ENCODE data around the gene AGFG1.

AGFG1 gene

DNA sequence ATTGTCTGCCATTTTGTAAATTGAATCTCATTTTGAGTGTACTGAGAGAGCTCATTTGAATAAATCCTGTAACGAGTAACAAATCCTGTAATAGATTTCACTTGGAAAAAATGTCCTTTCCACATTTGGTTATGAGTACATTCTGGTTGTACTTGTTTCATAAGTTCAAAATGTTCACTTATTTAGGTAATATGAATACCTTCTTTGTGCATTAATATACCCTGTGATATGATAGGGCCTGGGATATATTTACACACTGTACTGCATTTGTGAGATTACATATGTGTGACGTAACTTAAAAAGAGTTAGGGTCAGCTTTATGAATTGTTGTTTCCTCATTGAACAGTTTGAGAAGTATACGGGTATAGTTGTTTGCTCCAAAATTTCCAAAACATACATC is 16.1 kb downstream of the AGFG1 start:
- TF ChIP-seq, protein P1, sequence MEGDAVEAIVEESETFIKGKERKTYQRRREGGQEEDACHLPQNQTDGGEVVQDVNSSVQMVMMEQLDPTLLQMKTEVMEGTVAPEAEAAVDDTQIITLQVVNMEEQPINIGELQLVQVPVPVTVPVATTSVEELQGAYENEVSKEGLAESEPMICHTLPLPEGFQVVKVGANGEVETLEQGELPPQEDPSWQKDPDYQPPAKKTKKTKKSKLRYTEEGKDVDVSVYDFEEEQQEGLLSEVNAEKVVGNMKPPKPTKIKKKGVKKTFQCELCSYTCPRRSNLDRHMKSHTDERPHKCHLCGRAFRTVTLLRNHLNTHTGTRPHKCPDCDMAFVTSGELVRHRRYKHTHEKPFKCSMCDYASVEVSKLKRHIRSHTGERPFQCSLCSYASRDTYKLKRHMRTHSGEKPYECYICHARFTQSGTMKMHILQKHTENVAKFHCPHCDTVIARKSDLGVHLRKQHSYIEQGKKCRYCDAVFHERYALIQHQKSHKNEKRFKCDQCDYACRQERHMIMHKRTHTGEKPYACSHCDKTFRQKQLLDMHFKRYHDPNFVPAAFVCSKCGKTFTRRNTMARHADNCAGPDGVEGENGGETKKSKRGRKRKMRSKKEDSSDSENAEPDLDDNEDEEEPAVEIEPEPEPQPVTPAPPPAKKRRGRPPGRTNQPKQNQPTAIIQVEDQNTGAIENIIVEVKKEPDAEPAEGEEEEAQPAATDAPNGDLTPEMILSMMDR (IDR thresholded peaks at IDR 0.05; ENCODE audit: insufficient read depth, low read depth, low read length, missing control alignments) = no peak
- no peak overlapping the region for H3K4me3 ChIP-seq (ENCODE audit: low read length)
- no peak for DNase-seq (ENCODE audit: low read depth)

DNA sequence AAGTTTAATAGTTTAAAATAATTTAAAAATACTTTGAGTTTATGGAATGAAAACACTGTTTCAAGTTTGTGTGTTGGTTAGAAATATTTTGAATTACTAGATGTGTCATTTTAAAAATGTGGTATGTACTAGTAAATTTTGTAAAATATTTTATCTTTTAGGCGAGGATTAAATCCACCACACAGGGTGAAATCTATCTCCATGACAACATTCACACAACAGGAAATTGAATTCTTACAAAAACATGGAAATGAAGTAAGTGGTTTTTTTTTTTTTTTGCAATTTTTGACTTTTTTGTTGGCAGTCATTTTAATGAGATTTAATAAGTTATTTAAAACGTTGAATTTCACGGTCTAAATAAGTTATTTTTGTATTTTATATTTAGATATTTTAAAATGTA is 19.4 kb downstream of the AGFG1 start:
- DNase-seq (ENCODE audit: low read depth) = no peak
- no peak overlapping the region for H3K4me3 ChIP-seq (ENCODE audit: low read length)
- TF ChIP-seq, protein P1 (IDR thresholded peaks at IDR 0.05; ENCODE audit: insufficient read depth, low read depth, low read length, missing control alignments) = no peak

DNA sequence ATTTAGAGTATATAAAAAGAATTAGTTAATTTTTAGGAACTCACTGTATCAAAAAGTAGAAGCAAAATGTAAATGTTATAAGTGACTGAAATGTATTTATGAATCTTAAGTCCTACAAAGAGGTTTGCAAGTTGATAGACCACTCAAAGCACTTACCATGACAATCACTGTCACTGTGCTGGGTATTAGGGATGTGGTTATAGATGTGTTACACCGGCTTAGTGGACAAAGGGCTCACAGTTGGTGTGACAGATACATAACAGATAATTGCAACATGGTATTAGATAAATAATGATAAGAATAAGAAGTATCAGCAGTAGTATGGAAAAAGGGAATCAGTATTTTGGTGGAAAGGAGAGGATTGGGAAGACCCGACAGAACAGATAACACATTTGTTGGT is 21.6 kb downstream of the AGFG1 start:
- H3K4me3 ChIP-seq (ENCODE audit: low read length) = no peak overlapping the region
- TF ChIP-seq, protein P1 (IDR thresholded peaks at IDR 0.05; ENCODE audit: insufficient read depth, low read depth, low read length, missing control alignments) = no peak
- DNase-seq (ENCODE audit: low read depth) = no peak

DNA sequence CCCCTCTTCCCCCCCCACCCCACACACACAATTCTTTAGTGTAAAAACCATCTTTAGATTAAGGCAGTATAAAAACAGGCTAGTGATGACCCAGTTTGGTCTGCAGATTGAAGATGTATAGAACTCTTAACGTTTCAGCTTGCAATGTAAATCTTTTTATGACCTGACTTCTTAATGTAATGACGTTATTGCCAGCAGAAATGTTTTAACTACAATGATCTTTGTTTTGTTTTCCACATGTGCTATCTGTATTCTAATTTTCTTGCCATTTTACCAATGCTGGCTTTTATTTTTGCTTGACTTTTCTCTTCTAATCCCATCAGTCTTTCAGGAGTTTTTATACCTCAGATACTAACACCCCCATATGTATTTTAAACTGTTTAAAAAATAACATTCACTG is 25.2 kb downstream of the AGFG1 start:
- no peak overlapping the region for H3K4me3 ChIP-seq (ENCODE audit: low read length)
- DNase-seq (ENCODE audit: low read depth) = no peak
- TF ChIP-seq, protein P1 (IDR thresholded peaks at IDR 0.05; ENCODE audit: insufficient read depth, low read depth, low read length, missing control alignments) = no peak

DNA sequence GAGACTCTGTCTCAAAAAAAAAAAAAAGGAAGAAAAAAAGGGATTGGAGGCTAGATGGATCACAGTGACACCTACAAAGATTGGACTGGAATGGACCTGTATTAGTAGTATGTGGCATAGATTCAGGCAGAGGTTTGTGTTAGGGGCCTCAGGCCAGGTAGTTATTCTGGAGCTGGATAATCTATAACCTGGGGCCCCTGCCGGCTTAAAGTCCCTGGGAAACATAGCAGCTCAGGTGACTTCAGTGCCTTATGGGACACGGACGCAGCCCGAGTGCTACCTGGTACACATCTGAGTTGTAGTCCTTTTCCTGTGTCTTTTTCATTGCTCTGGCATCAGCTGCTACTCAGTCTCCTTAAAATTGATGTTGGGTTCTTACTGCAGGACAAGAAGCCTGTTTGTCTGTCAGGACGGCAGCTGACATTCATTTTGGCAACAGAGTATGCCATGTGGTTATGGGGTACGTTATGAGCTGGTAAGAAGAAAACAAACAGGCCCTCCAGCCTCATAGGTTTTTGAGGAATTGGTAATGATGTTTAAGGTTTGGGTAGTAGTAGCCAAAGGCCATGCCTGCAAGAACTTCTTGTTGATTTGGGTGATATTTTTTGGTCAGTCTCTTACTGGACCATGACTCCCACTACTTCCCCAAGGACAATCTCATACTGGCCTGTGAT is 27.8 kb downstream of the AGFG1 start:
- H3K4me3 ChIP-seq (ENCODE audit: low read length) = no peak overlapping the region
- TF ChIP-seq, protein P1 (IDR thresholded peaks at IDR 0.05; ENCODE audit: insufficient read depth, low read depth, low read length, missing control alignments) = no peak
- no peak for DNase-seq (ENCODE audit: low read depth)

DNA sequence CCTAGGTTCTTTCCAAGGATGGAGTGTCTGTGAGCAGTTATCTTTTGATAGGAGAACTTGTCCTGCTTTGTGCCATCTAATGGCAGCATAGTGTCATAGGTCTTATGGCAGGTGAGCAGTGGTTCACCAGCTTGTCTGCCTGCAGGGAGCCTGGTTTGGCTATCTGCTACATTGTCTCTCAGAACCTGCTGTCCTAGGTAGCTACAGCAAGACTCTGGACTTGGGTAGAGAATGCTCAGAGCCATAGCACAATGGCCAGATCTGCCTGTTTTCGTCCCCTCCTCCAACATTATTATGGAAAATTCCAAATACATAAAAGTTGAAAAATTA is 28.3 kb downstream of the AGFG1 start:
- no peak overlapping the region for H3K4me3 ChIP-seq (ENCODE audit: low read length)
- no peak for DNase-seq (ENCODE audit: low read depth)
- TF ChIP-seq, protein P1 (IDR thresholded peaks at IDR 0.05; ENCODE audit: insufficient read depth, low read depth, low read length, missing control alignments) = no peak

Measured in epithelial cell of esophagus (primary cell).